NCI-H2227 (cell line): Measurements from ENCODE around the gene SMAD9.
A peak's percentile ranks its signal among the peaks of the same experiment; 100 is the strongest.

Experiments used
- DNase-seq: peaks from one replicate; lab custom pipeline; 2025; ENCODE audit not compliant: unreplicated experiment; lab: John Stamatoyannopoulos, UW

The SMAD9 gene

GRCh38 chr13:36919833-36920615, at the start of gene SMAD9:
SMAD9 (minus strand) TSS chr13:36920238; CDS start chr13:36879689, 40,549 bp downstream.
- peak; percentile 78 for DNase-seq

GRCh38 chr13:36966404-36966803, 46.4 kb upstream of the SMAD9 start:
- no peak for DNase-seq

- no peak for DNase-seq
Measured at GRCh38 chr13:36965767-36966166, 45.7 kb upstream of the SMAD9 start.

GRCh38 chr13:36959456-36960116, 39.5 kb upstream of the SMAD9 start:
- DNase-seq = no peak

GRCh38 chr13:36954542-36954941, 34.5 kb upstream of the SMAD9 start:
- no peak for DNase-seq

- DNase-seq = no peak
Measured at GRCh38 chr13:36950920-36951319, 30.9 kb upstream of the SMAD9 start.

- no peak for DNase-seq
Measured at GRCh38 chr13:36950330-36950729, 30.3 kb upstream of the SMAD9 start.

- DNase-seq = no peak
Measured at GRCh38 chr13:36945078-36945477, 25.0 kb upstream of the SMAD9 start.

GRCh38 chr13:36925603-36926002, 5.6 kb upstream of the SMAD9 start:
- DNase-seq = no peak

- DNase-seq = no peak
Measured at GRCh38 chr13:36924001-36924400, 4.0 kb upstream of the SMAD9 start.

- DNase-seq = no peak
Measured at GRCh38 chr13:36921631-36922301, 1.7 kb upstream of the SMAD9 start.

GRCh38 chr13:36920616-36921185, 663 bp upstream of the SMAD9 start:
- DNase-seq = no peak

- peak; percentile 72 for DNase-seq
Measured at GRCh38 chr13:36919171-36919832, 736 bp downstream of the SMAD9 start.

GRCh38 chr13:36918246-36919131, 1.5 kb downstream of the SMAD9 start:
- peak; percentile 14 for DNase-seq

GRCh38 chr13:36917311-36917710, 2.7 kb downstream of the SMAD9 start:
- DNase-seq = no peak

GRCh38 chr13:36915896-36916640, 4.0 kb downstream of the SMAD9 start:
- no peak for DNase-seq

GRCh38 chr13:36915106-36915505, 4.9 kb downstream of the SMAD9 start:
- DNase-seq = peak; percentile 26

- no peak for DNase-seq
Measured at GRCh38 chr13:36914648-36915047, 5.4 kb downstream of the SMAD9 start.

- no peak for DNase-seq
Measured at GRCh38 chr13:36913463-36913862, 6.6 kb downstream of the SMAD9 start.
